Fibroblast of the aortic adventitia (primary cell): ENCODE measurements around the gene COL13A1. TPM values are rescaled to one million over a fixed set of nuclear protein-coding genes. Genes with fewer than 3 reads are reported as not detected.
A peak's percentile ranks its signal among the peaks of the same experiment; 100 is the strongest.

Experiments used
- DNase-seq: peaks from one replicate; pipeline ENCODE4 v3.0.0-alpha.2; 2010; ENCODE audit warnings: low read depth
- H3K4me3 ChIP-seq: 2 replicates; pipeline ENCODE4 v1.5.1; 2011; ENCODE audit warnings: low read depth, mild to moderate bottlenecking, control low read depth, low read length, moderate library complexity
- CTCF ChIP-seq: IDR thresholded peaks from 2 replicates; pipeline ENCODE4 v1.5.1; 2011; ENCODE audit warnings: mild to moderate bottlenecking, low read length, control low read depth, inconsistent platforms; ENCODE audit not compliant: insufficient read depth
- total RNA-seq: library from RNA; depleted of rRNA; stranded (reverse); fragments of >200 nt; gene quantifications from 2 replicates; pipeline ENCODE4 v1.2.3, GENCODE V29; 2012; ENCODE audit warnings: low replicate concordance

COL13A1 gene
- total RNA-seq, 1 donor, result 10.7 TPM

DNA sequence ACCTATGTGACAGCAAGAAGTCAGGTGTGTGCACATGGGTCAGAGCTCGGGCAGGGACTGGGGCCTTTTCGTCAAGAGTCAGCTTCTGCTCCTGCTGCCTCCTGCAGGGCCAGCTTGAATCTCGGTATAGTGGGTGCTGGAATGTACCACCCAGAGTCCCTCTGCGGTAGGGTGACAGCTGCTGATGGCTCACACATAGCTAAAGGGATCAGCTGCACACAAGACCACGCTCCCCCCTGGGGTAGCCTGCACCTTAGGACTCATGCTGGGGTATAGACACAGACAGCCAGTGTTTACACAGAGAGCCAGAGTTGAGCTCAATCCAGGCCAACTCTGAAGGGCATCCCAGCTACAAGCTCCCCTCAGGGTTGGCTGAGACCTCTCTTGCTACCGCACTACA lies 14.0 kb upstream of the COL13A1 start:
- no peak overlapping the region for H3K4me3 ChIP-seq
- DNase-seq, result no peak
- no peak for TF ChIP-seq CTCF

DNA sequence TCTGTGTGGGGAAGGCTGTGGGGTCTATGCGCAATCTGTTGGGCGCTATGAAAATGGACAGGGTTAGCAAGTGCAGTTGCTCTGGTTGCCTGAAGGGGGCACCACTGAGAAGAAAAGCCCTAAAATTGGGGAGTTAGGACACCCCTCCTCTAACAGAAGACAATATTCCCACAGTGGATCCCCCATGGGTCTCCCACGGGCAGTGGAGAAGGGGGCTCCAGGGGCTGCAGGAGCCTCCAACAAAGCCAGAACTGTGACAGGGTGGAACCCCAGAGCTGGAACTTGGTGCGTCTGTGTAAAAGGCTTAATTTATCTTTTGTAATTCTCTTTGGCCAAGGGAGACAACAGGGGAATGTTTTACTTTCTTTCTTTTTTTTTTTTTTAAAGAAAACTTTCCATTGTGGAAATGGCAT lies 12.5 kb upstream of the COL13A1 start:
- TF ChIP-seq CTCF, result peak; percentile 86
- H3K4me3 ChIP-seq, result no peak overlapping the region
- no peak for DNase-seq

DNA sequence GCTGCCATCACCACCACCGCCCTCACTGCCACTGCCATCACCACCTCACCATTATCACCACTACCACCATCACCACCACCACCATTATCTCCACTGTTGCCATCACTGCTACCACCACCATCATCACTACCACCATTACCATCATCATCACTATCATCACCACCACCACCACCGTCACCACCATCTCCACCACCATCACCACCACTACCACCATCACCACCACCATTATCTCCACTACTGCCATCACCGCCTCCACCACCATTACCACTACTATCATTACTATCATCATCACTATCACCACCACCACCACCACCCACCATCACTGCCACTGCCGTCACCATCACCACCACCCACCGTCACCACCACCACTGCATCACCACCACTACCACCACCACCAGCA lies 9.9 kb upstream of the COL13A1 start:
- TF ChIP-seq CTCF, result no peak
- DNase-seq, result no peak
- no peak overlapping the region for H3K4me3 ChIP-seq

- no peak for TF ChIP-seq CTCF
- no peak for DNase-seq
- no peak overlapping the region for H3K4me3 ChIP-seq
These were observed 9.4 kb upstream of the COL13A1 start for GRCh38 chr10:69792341-69792740.

DNA sequence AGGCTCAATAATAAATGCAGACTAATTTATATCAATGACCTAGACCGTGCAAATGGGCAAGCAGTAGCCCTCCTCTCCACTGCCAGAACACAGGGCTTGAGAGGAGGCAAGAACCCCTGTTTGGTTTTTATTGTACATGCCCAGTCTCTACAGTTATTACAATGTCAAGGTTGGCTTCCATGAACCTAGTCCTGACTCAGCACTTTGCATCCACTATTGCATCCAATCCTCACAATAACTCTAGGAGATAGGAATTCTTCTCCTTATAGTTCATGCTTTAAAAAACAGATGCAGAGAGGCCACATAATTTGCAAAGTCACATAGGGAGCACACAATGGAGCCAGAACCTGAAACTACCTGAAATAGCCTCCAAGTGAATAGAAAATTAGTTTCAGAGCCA lies 7.0 kb upstream of the COL13A1 start:
- no peak for TF ChIP-seq CTCF

GRCh38 chr10:69795242-69795934 lies 6.3 kb upstream of the COL13A1 start:
- no peak overlapping the region for H3K4me3 ChIP-seq
- no peak for DNase-seq
- no peak for TF ChIP-seq CTCF

More for the DNA sequence above, 7.0 kb upstream of the COL13A1 start:
- DNase-seq, result no peak
- no peak overlapping the region for H3K4me3 ChIP-seq

DNA sequence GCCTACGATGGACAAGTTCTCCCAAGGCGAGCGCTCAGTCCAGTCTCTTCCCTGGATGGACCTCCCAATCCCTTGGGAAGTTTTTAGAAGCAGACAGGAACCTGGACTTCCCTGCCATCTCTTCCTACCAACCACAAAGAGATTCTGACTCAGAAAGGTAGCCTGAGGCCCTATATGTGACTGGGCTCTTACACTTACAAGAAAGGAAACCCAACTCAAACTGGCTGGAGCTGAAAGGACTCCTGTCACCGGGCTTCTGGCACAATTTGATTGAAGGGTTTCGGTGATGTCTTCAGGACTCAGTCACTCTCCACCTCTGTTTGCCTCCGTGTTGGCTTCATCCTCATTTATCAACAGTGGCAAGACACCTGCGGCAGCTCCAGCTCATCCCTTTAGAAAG lies 3.7 kb upstream of the COL13A1 start:
- no peak overlapping the region for H3K4me3 ChIP-seq
- DNase-seq, result no peak
- no peak for TF ChIP-seq CTCF
